Activated T-helper 17 cell treated with anti-CD3 and anti-CD28 coated beads, Interleukin-2, amount 50 U/mL, for 72 hours (primary cell): ENCODE results near the gene C22orf39. TPM values are rescaled to one million over a fixed set of nuclear protein-coding genes. Genes with fewer than 3 reads are reported as not detected.
A peak's percentile ranks its signal among the peaks of the same experiment; 100 is the strongest.
"Not testable (repeated sequence)": the region's sequence is repeated elsewhere in the genome, so short reads cannot be mapped to it uniquely, and the experiment has no call there.

ENCODE experiments used
- ATAC-seq: fragments of 150-1000 bp; cut with Tn5 transposase; replicated peaks from 2 replicates; pipeline ENCODE4 v1.10.0; 2021; ENCODE audit warnings: mild to moderate bottlenecking, moderate library complexity
- H3K27ac Mint-ChIP-seq: one replicate; pipeline ENCODE4 v1.8.0; 2022; ENCODE audit warnings: mixed read lengths
- H3K27me3 Mint-ChIP-seq: one replicate; pipeline ENCODE4 v1.8.0; 2022; ENCODE audit warnings: mixed read lengths
- H3K36me3 Mint-ChIP-seq: one replicate; pipeline ENCODE4 v1.8.0; 2022; ENCODE audit warnings: low read depth, mild to moderate bottlenecking, mixed read lengths
- H3K4me1 Mint-ChIP-seq: one replicate; pipeline ENCODE4 v1.8.0; 2022; ENCODE audit warnings: mixed read lengths
- H3K4me3 Mint-ChIP-seq: one replicate; pipeline ENCODE4 v1.8.0; 2022; ENCODE audit warnings: mild to moderate bottlenecking, mixed read lengths
- H3K9me3 Mint-ChIP-seq: one replicate; pipeline ENCODE4 v1.8.0; 2022; ENCODE audit warnings: mixed read lengths
- total RNA-seq, 2 donors: library from RNA; stranded (reverse); gene quantifications; one replicate each; pipeline ENCODE4 v1.2.3, GENCODE V29; 2022

The C22orf39 gene
- total RNA-seq, 2 donors from 2014 or later = 18.6 to 21.7 TPM

DNA sequence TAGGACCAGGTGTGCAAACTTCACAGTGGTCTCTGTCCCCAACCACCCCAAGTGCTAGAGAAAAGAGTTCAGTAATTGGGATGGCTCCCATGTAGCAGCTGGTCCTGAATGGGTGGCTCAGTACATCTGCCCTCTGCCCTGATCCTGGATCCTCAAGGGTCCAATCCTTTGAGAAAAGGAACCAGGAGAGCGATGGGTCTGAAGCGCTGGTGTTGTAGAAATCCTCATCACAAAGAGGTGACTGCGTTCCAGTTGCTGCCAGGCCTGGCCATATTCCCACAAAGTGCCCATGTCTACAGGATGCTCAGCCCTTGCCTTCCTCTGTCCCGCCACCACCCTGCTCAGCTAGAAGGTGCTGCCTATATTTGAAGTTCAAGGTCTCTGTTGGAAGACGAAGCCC, 6.2 kb upstream of the C22orf39 start:
- peaks cover 8% of the 10 kb centered on the region for H3K4me1 Mint-ChIP-seq
- H3K27ac Mint-ChIP-seq = peak overlapping the region; percentile 45
- peaks cover 96% of the 10 kb centered on the region for H3K36me3 Mint-ChIP-seq
- no peak overlapping the region for H3K4me3 Mint-ChIP-seq
- no peaks in the 10 kb centered on the region for H3K27me3 Mint-ChIP-seq
- ATAC-seq = no peak
- no peaks in the 10 kb centered on the region for H3K9me3 Mint-ChIP-seq

DNA sequence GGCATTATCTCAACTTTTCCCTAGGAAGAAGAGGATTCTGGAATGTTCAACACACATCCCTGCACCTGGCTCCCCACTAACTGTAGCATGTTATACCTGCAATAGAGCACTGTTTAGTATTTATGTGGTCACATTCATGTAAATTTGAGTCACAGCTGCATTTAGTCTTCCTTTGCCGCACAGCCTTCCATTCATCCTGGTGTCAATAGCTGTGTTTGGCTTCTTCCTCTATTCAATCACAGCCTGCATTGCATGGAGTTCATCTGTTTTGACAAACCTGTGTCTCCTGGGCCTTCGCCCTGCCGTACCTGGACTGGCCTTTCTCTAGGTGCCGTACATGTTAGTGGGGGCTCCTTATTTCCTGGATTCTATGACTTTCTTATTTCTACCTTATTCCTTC, 4.1 kb upstream of the C22orf39 start:
- no peak overlapping the region for H3K4me3 Mint-ChIP-seq
- peaks cover 19% of the 10 kb centered on the region for H3K4me1 Mint-ChIP-seq
- no peak for ATAC-seq
- H3K36me3 Mint-ChIP-seq = peaks cover 89% of the 10 kb centered on the region
- no peaks in the 10 kb centered on the region for H3K27me3 Mint-ChIP-seq
- no peaks in the 10 kb centered on the region for H3K9me3 Mint-ChIP-seq
- H3K27ac Mint-ChIP-seq = peak overlapping the region; percentile 5

DNA sequence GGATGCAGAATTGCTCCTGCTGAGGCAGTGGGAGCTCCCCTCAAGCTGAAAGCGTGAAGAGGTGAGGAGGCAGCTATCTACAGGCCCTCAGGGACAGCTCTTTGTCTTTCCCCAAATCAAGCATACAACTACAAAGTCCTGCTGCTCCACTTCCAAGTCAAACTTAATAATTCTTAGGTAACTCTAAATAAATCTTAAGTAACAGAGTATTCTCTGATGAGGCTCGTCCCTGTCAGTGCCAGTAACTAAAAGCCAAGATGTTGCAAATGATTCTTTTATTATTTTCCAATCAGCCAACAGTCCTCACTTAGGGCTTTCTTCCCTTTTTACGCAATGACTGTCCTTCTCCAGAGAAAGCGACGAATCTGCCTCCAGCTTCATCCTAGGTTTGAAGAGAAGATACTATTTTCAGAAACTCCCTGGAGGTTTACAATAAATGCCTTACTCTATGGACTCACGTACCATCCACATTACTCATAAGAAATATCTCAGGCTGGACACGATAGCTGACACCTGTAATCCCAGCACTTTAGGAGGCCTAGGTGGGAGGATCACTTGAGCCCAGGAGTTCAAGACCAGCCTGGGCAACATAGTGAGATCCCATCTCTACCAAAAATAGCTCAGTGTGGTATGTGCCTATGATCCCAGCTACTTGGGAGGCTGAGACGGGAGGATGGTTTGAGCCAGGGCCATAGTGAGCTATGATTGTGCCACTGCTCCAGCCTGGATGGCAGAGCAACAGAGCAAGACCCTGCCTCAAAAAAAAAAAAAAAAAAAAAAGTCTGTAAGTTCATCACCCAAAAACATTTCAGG, 3.1 kb upstream of the C22orf39 start:
- no peak overlapping the region for H3K27ac Mint-ChIP-seq
- peaks cover 24% of the 10 kb centered on the region for H3K4me1 Mint-ChIP-seq
- ATAC-seq = no peak
- H3K9me3 Mint-ChIP-seq = no peaks in the 10 kb centered on the region
- H3K4me3 Mint-ChIP-seq = no peak overlapping the region
- H3K36me3 Mint-ChIP-seq = peaks cover 85% of the 10 kb centered on the region
- H3K27me3 Mint-ChIP-seq = no peaks in the 10 kb centered on the region

DNA sequence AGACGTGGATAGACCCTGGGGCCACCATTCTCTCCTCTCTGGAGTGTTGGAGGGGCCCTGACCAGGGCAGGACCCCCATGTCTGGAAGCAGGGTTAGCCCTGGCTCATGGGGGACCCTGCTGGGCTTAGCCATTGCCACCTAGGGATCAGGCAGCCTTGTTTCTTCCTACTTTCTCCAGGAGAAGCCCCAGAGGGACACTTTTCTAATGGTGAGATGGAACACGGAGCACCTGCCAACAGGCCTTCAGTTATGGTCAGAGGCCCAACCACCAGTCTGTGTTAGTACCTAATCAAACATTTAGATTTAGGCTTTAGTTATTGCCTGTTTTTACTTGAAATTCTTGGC, 1.9 kb upstream of the C22orf39 start:
- H3K27ac Mint-ChIP-seq = peak overlapping the region; percentile 87
- H3K36me3 Mint-ChIP-seq = peaks cover 85% of the 10 kb centered on the region
- no peak for ATAC-seq
- H3K27me3 Mint-ChIP-seq = no peaks in the 10 kb centered on the region
- peak overlapping the region; percentile 90 for H3K4me3 Mint-ChIP-seq
- H3K9me3 Mint-ChIP-seq = no peaks in the 10 kb centered on the region
- H3K4me1 Mint-ChIP-seq = peaks cover 22% of the 10 kb centered on the region

DNA sequence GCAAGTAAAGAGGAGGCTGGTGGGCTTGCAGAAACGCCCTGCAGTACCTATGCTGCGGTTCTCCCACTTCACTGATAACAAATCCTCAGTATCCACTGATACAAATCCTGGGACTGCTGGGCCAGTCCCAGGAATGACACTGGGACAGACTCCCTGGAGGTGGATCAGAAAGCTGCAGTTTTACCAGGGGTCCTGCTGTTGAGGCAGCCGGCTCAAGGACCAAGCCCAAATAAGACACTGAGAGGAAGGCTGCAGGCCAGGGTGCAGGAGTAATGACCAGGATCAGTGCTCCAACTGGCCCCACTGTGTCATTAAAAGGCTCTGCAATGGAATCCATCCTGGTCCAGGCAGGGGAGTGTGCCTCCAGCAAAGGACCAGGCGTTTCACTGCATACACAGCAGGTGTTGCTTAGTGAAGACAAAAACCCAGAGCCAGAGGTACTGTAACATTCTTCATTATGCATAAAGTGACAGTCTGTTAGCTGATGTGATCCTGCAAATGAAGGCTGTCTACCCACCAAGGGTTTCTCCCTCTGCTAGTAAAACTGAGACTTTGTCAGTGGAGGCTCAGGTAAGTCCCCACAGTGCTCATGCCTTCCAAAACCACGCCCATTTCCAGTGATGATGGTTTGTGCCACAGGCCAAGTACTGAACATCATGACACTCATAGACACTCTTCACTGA, 1.4 kb upstream of the C22orf39 start:
- H3K4me3 Mint-ChIP-seq = peak overlapping the region; percentile 90
- H3K36me3 Mint-ChIP-seq = peaks cover 85% of the 10 kb centered on the region
- no peaks in the 10 kb centered on the region for H3K27me3 Mint-ChIP-seq
- peak; percentile 86 for ATAC-seq
- H3K4me1 Mint-ChIP-seq = peaks cover 17% of the 10 kb centered on the region
- H3K9me3 Mint-ChIP-seq = no peaks in the 10 kb centered on the region
- H3K27ac Mint-ChIP-seq = peak overlapping the region; percentile 87

DNA sequence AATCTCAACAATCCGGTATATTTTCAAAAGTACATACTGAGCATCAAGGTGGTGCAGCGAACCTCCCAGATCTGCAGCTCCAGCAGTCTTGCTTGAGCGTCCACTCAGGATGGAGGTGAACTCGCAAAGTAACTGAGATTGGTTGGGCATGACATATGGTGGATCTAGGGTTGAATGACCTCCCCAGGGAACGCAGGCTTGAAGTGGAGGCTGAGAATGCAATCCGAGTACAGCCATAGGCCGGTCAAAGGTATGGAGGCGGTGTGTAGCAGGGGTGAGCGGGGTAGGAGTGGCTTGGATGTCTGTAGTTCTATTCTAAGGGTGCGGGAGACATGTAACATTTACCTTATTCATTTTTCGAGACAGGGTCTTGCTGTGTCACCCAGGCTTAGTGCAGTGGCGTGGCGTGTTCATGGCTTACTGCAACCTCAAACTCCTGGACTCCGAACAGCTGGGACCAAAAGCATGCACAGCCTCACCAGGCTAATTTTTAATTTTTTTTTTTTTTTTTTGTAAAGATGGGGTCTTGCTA, 631 bp upstream of the C22orf39 start:
- H3K27me3 Mint-ChIP-seq = no peaks in the 10 kb centered on the region
- H3K4me1 Mint-ChIP-seq = peaks cover 16% of the 10 kb centered on the region
- peak overlapping the region; percentile 90 for H3K4me3 Mint-ChIP-seq
- no peaks in the 10 kb centered on the region for H3K9me3 Mint-ChIP-seq
- peak; percentile 5 for ATAC-seq
- H3K36me3 Mint-ChIP-seq = peaks cover 85% of the 10 kb centered on the region
- H3K27ac Mint-ChIP-seq = peak overlapping the region; percentile 85

DNA sequence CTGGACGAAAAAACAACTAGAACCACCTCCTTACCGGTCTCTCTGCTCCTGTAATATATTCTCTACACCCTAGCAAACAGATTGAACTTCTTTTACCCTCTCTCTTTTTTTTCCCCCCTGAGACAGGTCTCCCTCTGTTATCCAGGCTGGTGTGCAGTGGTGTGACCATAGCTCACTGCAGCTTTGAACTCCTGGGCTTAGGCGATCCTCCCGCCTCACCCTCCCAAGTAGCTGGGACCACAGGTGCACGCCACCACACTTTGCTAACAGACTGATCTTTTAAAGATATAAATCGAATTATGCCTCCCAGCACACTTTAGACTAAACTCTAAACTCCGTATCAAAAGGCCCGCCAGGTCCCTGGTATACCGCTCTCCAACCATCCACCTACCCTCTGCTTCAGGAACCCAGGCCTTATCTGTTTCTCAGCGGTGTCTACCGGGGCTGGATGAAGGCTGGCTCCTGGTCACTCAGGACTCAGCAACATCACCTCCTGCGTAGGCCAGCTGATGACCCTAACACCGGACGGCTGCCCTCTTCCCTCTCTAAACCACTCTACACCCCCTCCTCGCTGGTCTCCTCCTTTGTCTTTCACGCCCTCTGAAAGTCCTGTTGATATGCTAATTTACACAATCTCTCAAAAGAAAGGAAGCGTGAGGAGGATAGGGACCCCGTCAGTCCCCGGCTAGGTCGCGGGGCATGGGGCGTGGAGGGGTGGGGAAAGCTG, 745 bp downstream of the C22orf39 start:
- no peak for ATAC-seq
- Mint-ChIP-seq H3K27me3 (no peaks in the 10 kb centered on the region), H3K27ac (peak overlapping the region; percentile 85), H3K36me3 (peaks cover 79% of the 10 kb centered on the region), H3K9me3 (no peaks in the 10 kb centered on the region), H3K4me1 (peaks cover 16% of the 10 kb centered on the region), H3K4me3 (peak overlapping the region; percentile 90)

DNA sequence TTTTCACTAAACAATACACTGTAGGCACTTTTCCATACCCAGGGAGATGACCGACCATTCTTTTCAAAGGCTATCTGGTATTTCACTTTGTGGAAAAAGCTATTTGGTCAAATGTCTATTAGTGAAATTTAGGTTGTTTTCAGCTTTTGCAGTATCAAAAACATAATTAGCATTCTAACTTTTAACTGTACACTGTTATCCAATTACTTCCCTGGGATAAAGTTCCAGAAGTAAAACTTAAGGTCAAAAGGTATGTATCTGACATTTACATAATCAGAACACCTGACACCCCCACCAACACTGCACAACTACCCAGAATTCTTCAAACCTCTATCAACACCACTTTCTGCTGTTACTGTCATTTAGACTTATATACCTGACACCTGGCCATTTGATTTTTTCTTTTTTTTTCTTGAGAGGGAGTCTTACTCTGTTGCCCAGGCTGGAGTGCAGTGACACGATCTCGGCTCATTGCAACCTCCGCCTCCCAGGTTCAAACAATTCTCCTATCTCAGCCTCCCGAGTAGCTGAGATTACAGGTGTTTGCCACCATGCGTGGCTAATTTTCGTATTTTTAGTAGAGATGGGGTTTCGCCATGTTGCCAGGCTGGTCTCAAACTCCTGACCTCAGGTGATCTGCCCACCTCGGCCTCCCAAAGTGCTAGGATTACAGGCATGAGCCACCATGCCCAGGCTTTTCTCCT, 2.1 kb downstream of the C22orf39 start:
- not testable (repeated sequence) for H3K9me3 Mint-ChIP-seq, H3K27me3 Mint-ChIP-seq, ATAC-seq
- Mint-ChIP-seq H3K4me1 (peaks cover 16% of the 10 kb centered on the region), H3K36me3 (peaks cover 79% of the 10 kb centered on the region), H3K4me3 (peak overlapping the region; percentile 22), H3K27ac (peak overlapping the region; percentile 72)

DNA sequence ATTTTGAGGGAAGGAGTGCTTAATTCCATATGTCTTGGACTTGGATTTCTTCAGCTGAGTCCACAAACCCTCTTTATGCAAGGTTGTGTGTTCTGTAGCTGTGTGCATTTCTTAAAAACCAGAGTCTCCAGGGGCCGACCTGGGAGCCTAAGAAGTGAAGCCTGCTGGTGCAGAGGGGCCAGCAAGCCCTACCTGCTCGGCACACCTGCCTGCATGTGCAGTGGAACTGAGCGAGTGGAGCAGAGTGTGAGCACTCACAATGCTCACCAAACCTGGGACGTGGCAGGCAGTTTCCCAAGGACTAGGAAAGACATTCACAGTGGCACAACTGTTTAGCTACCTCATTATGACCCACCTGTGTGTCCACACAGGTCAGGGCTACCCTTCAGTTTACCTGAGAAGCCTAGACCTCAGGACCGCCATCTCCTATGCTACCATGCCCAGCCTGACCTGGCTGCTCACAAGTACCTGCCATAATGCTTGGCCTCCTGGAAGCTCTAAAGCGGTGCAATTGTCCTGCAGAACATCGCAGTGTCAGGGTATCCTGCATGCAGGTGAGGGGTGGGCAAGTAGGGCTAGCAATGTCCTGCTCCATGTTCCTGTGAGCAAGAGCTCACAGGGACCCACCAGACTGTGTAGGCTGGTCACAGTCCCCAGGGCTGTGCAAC, 3.8 kb downstream of the C22orf39 start:
- H3K4me1 Mint-ChIP-seq = peaks cover 16% of the 10 kb centered on the region
- peak overlapping the region; percentile 12 for H3K27ac Mint-ChIP-seq
- no peak for ATAC-seq
- no peaks in the 10 kb centered on the region for H3K27me3 Mint-ChIP-seq
- H3K4me3 Mint-ChIP-seq = no peak overlapping the region
- H3K9me3 Mint-ChIP-seq = no peaks in the 10 kb centered on the region
- H3K36me3 Mint-ChIP-seq = peaks cover 81% of the 10 kb centered on the region

DNA sequence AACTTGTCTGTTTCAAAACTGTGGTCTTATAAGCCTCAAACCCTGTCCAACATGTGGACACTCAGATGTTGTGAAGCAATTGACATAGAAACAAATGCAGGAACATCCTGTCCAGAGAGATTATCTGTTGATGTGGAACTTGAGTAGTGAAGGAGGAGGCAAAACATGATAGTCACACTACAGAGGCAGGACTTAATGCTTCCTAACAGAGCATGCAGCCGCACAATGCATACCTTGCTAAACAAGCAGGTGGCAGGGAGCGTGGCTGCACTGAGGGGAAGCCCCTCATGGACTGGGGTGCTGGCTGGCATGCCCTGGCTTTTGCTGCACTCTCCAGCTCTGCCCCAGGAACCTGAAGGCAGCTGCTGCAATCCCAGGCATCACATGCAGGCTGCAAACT, 5.3 kb downstream of the C22orf39 start:
- Mint-ChIP-seq H3K4me3 (no peak overlapping the region), H3K27ac (peak overlapping the region; percentile 71), H3K4me1 (peaks cover 11% of the 10 kb centered on the region), H3K9me3 (no peaks in the 10 kb centered on the region), H3K27me3 (no peaks in the 10 kb centered on the region), H3K36me3 (peaks cover 86% of the 10 kb centered on the region)
- no peak for ATAC-seq

DNA sequence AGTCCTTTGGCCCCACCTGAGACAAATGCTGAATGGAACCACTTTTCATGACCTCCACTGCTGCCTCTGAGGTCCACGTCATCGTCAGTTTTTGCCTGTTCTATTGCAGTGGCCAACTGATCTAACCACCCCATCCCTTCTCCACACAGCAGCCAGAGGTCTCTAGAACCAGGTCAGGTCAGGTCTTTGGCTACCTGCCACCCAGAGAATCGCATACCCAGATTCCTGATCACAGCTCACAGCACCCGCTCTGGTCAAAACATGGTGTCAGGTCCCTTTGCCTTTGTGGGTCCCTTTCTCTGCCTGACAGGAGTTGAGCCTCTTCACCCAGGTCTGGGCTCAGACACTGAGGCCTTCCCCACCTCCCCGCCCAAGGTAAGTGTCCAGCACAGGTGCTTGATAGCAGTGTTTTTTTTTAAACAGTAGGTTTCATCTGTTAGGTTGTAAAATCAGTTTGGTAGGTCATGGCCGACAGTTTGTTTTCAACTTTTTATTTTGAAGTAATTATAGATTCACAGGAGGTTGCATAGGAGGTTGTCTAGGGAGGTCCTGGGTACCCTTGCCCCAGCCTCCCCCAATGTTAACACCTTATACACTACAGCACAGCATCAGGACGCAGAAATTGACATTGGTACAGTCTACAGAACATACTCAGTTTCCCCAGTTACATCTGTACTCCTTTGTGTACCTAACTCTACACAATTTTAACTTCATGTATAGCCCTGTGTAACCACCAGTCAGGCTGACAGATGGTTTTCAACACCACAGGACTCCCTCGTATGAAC, 6.9 kb downstream of the C22orf39 start:
- peaks cover 85% of the 10 kb centered on the region for H3K36me3 Mint-ChIP-seq
- no peaks in the 10 kb centered on the region for H3K27me3 Mint-ChIP-seq
- H3K4me3 Mint-ChIP-seq = no peak overlapping the region
- no peak for ATAC-seq
- no peaks in the 10 kb centered on the region for H3K4me1 Mint-ChIP-seq
- H3K9me3 Mint-ChIP-seq = no peaks in the 10 kb centered on the region
- H3K27ac Mint-ChIP-seq = peak overlapping the region; percentile 44

DNA sequence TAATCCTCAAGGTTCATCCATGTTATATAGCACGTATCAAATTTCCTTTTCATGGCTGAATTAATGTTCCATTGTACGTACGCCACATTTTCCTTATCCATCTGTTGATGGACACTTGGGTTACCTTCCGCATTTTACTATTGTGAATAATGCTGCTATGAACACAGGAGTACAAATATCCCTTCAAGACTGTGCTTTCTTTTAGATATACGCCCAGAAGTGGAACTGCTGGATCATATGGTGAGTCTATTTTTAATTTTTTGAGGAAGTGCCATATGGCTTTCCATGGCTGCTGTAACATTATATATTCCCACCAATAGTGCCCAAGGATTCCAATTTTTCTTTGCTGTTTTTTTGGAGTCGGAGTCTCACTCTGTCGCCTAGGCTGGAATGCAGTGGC, 9.2 kb downstream of the C22orf39 start:
- Mint-ChIP-seq H3K36me3 (peaks cover 83% of the 10 kb centered on the region), H3K9me3 (no peaks in the 10 kb centered on the region), H3K27ac (peak overlapping the region; percentile 24), H3K4me3 (no peak overlapping the region), H3K27me3 (no peaks in the 10 kb centered on the region), H3K4me1 (peaks cover 5% of the 10 kb centered on the region)
- ATAC-seq = no peak

DNA sequence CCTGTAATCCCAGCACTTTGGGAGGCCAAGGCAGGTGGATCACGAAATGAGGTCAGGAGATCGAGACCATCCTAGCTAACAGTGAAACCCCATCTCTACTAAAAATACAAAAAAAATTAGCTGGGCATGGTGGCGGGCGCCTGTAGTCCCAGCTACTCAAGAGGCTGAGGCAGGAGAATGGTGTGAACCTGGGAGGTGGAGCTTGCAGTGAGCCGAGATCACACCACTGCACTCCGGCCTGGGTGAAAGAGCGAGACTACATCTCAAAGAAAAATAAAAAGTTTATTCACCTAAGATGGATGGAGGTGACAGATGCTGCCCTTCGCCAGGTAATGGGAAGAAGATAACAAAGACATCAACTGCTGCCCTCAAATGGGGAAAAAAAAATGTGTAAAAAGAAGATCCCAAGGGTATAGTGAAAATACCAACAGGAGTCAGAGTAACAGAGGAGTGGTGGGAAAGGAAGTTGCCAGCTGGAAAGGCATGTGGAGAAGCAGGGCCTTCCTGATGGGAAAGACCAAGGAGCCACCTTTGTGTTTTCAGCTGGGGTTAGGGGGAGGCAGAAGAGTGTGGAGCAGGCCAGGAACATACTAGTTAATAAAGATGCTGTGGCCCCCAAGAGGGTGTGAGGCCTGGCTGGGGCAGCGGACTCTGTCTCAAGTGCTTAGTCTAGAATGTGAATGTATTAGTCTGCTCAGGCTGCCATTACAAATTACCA, 10.9 kb downstream of the C22orf39 start:
- not testable (repeated sequence) for ATAC-seq, H3K4me3 Mint-ChIP-seq, H3K9me3 Mint-ChIP-seq, H3K4me1 Mint-ChIP-seq, H3K27me3 Mint-ChIP-seq
- peak overlapping the region; percentile 8 for H3K27ac Mint-ChIP-seq
- H3K36me3 Mint-ChIP-seq = peaks cover 72% of the 10 kb centered on the region
